NT2/D1 (cell line): ENCODE measurements around the gene NCOA3.
"Not testable (repeated sequence)": the region's sequence is repeated elsewhere in the genome, so short reads cannot be mapped to it uniquely, and the experiment has no call there.

Experiments
- SUZ12 ChIP-seq: IDR thresholded peaks from 2 replicates; pipeline ENCODE4 v1.6.1; 2011; ENCODE audit not compliant: insufficient read length, insufficient read depth; ENCODE audit errors: extremely low read depth
- YY1 ChIP-seq: IDR thresholded peaks from 2 replicates; pipeline ENCODE4 v1.6.1; 2011; ENCODE audit not compliant: insufficient read length, insufficient read depth
- ZNF274 ChIP-seq: IDR thresholded peaks from 2 replicates; pipeline ENCODE4 v1.6.1; 2011; ENCODE audit warnings: mild to moderate bottlenecking, low read depth, low read length

DNA sequence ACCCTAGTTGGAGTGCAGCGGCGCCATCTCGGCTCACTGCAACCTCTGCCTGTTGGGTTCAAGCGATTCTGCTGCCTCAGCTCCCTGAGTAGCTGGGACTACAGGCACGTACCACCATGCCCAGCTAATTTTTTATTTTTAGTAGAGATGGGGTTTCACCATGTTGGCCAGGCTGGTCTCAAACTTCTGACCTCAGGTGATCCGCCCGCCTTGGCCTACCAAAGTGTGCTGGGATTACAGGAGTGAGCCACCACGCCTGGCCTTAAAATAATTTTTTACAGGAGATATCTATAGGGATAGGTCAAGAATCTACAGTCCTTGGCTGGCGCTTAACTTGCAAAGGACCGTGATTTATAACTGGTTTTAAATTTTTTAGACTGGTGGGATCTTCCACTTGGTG, 93.5 kb downstream of the NCOA3 start:
- not testable (repeated sequence) for TF ChIP-seq SUZ12, ZNF274, YY1
